Hepatocyte (in vitro differentiated cells): Measurements from ENCODE around the gene EXOSC9. TPM values are rescaled to one million over a fixed set of nuclear protein-coding genes. Genes with fewer than 3 reads are reported as not detected.

Source experiments
- DNase-seq: peaks from one replicate; pipeline ENCODE4 v3.0.0-alpha.2; 2016; ENCODE audit warnings: low spot score
- H2AFZ ChIP-seq: fragments of 200-600 bp; sonication (generic); 2 replicates; pipeline ENCODE4 v1.6.0; 2016; ENCODE audit warnings: antibody characterized with exemption, mild to moderate bottlenecking
- H3K27ac ChIP-seq: fragments of 200-600 bp; sonication (generic); 2 replicates; pipeline ENCODE4 v1.5.1; 2016; ENCODE audit warnings: mild to moderate bottlenecking
- H3K27me3 ChIP-seq: fragments of 200-600 bp; sonication (generic); 2 replicates; pipeline ENCODE4 v1.6.1; 2016
- H3K36me3 ChIP-seq: fragments of 200-600 bp; sonication (generic); replicated peaks from 2 replicates; pipeline ENCODE4 v1.5.1; 2016; ENCODE audit warnings: low read depth; ENCODE audit not compliant: insufficient read depth
- H3K4me1 ChIP-seq: fragments of 200-600 bp; sonication (generic); 2 replicates; pipeline ENCODE4 v1.5.1; 2016; ENCODE audit warnings: mild to moderate bottlenecking, moderate library complexity; ENCODE audit not compliant: insufficient read depth
- H3K4me2 ChIP-seq: fragments of 200-600 bp; sonication (generic); 2 replicates; pipeline ENCODE4 v1.6.0; 2016
- H3K4me3 ChIP-seq: fragments of 200-600 bp; sonication (generic); 2 replicates; pipeline ENCODE4 v1.5.1; 2016; ENCODE audit warnings: mild to moderate bottlenecking
- H3K79me2 ChIP-seq: fragments of 200-600 bp; sonication (generic); 2 replicates; pipeline ENCODE4 v1.6.0; 2017; ENCODE audit warnings: mild to moderate bottlenecking
- H3K9me2 ChIP-seq: fragments of 200-600 bp; sonication (generic); replicated peaks from 2 replicates; pipeline ENCODE4 v1.6.0; 2017; ENCODE audit warnings: mild to moderate bottlenecking; ENCODE audit not compliant: insufficient read depth
- H3K9me3 ChIP-seq: fragments of 200-600 bp; sonication (generic); 2 replicates; pipeline ENCODE4 v1.5.1; 2016; ENCODE audit warnings: low read depth, mild to moderate bottlenecking
- H4K20me1 ChIP-seq: fragments of 200-600 bp; sonication (generic); 2 replicates; pipeline ENCODE4 v1.6.0; 2016; ENCODE audit warnings: mild to moderate bottlenecking; ENCODE audit not compliant: insufficient read depth, poor library complexity, severe bottlenecking
- EZH2 ChIP-seq: fragments of 200-600 bp; sonication (generic); IDR thresholded peaks from 2 replicates; pipeline ENCODE4 v1.6.1; 2016; ENCODE audit warnings: antibody characterized with exemption, mild to moderate bottlenecking, borderline replicate concordance
- EZH2phosphoT487 ChIP-seq: fragments of 200-600 bp; sonication (generic); IDR thresholded peaks from one replicate; pipeline ENCODE4 v1.6.1; 2018; ENCODE audit warnings: antibody characterized with exemption, mild to moderate bottlenecking, low read depth, moderate library complexity; ENCODE audit not compliant: unreplicated experiment, severe bottlenecking
- WGBS: methylation state at CpG from one replicate; pipeline ENCODE4 v1.1.6; 2016; ENCODE audit warnings: low lambda C conversion rate; ENCODE audit errors: missing lambda C conversion rate; 5-methylcytosine and 5-hydroxymethylcytosine counted together
- polyA plus RNA-seq: library from polyadenylated mRNA; unstranded; fragments of >200 nt; fragmentation: Nextera tagmentation; extraction: Ambion mirVana; gene quantifications from 2 replicates; pipeline ENCODE4 v1.2.1, GENCODE V29; 2016
- total RNA-seq: library from RNA; depleted of rRNA; stranded (reverse); fragments of >200 nt; gene quantifications from 2 replicates; pipeline ENCODE4 v1.2.3, GENCODE V29; 2014
- TF ChIP-seq, protein P1 (sequence below): fragments of 200-600 bp; sonication (generic); IDR thresholded peaks from 2 replicates; pipeline ENCODE4 v1.5.1; 2016; ENCODE audit warnings: antibody characterized with exemption, mild to moderate bottlenecking; ENCODE audit not compliant: poor library complexity

EXOSC9 gene
- total and polyA plus RNA-seq, 2 experiments from 2014 or later = 14.4 to 23.1 TPM

GRCh38 chr4:121764303-121764701, 36.8 kb upstream of the EXOSC9 start:
- Histone ChIP-seq H3K36me3 (no peaks in the 10 kb centered on the region), H2AFZ (peak overlapping the region; percentile 56), H3K9me2 (no peaks in the 10 kb centered on the region), H3K27ac (no peak overlapping the region), H3K4me3 (peak overlapping the region; percentile 39), H3K4me2 (peak overlapping the region; percentile 99), H4K20me1 (no peaks in the 10 kb centered on the region), H3K9me3 (no peaks in the 10 kb centered on the region), H3K79me2 (no peaks in the 10 kb centered on the region), H3K4me1 (no peaks in the 10 kb centered on the region), H3K27me3 (peaks cover 100% of the 10 kb centered on the region)
- WGBS = 37% methylated on average over 14 of the region's 14 CpGs
- TF ChIP-seq EZH2phosphoT487 (no peak), EZH2 (peak; percentile 52)
- no peak for DNase-seq

GRCh38 chr4:121764702-121765367, 36.3 kb upstream of the EXOSC9 start, which contains the start of gene SMIM43:
SMIM43 (minus strand) TSS chr4:121765164; CDS start chr4:121765105, 59 bp downstream.
- H3K27me3 ChIP-seq = peaks cover 98% of the 10 kb centered on the region
- peak within 1 kb of the TSS; percentile 39 for H3K4me3 ChIP-seq
- H3K9me2 ChIP-seq = no peaks in the 10 kb centered on the region
- peak within 1 kb of the TSS; percentile 99 for H3K4me2 ChIP-seq
- no peaks in the 10 kb centered on the region for H3K79me2 ChIP-seq
- under 1% methylated on average over 74 of the region's 75 CpGs for WGBS
- H3K27ac ChIP-seq = no peak within 1 kb of the TSS
- H3K4me1 ChIP-seq = no peaks in the 10 kb centered on the region
- peak; percentile 32 for DNase-seq
- H3K36me3 ChIP-seq = no peaks in the 10 kb centered on the region
- peak within 1 kb of the TSS; percentile 56 for H2AFZ ChIP-seq
- no peaks in the 10 kb centered on the region for H3K9me3 ChIP-seq
- no peaks in the 10 kb centered on the region for H4K20me1 ChIP-seq
- TF ChIP-seq EZH2 = peak; percentile 29
- TF ChIP-seq, protein P1, sequence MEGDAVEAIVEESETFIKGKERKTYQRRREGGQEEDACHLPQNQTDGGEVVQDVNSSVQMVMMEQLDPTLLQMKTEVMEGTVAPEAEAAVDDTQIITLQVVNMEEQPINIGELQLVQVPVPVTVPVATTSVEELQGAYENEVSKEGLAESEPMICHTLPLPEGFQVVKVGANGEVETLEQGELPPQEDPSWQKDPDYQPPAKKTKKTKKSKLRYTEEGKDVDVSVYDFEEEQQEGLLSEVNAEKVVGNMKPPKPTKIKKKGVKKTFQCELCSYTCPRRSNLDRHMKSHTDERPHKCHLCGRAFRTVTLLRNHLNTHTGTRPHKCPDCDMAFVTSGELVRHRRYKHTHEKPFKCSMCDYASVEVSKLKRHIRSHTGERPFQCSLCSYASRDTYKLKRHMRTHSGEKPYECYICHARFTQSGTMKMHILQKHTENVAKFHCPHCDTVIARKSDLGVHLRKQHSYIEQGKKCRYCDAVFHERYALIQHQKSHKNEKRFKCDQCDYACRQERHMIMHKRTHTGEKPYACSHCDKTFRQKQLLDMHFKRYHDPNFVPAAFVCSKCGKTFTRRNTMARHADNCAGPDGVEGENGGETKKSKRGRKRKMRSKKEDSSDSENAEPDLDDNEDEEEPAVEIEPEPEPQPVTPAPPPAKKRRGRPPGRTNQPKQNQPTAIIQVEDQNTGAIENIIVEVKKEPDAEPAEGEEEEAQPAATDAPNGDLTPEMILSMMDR = no peak
- TF ChIP-seq EZH2phosphoT487 = no peak

GRCh38 chr4:121765368-121765705, 35.8 kb upstream of the EXOSC9 start:
- no peaks in the 10 kb centered on the region for H3K4me1 ChIP-seq
- peak overlapping the region; percentile 56 for H2AFZ ChIP-seq
- peaks cover 98% of the 10 kb centered on the region for H3K27me3 ChIP-seq
- H3K9me2 ChIP-seq = no peaks in the 10 kb centered on the region
- DNase-seq = no peak
- peak overlapping the region; percentile 39 for H3K4me3 ChIP-seq
- H4K20me1 ChIP-seq = no peaks in the 10 kb centered on the region
- peak overlapping the region; percentile 99 for H3K4me2 ChIP-seq
- TF ChIP-seq EZH2phosphoT487 (no peak), EZH2 (peak; percentile 30)
- TF ChIP-seq, protein P1 = no peak
- H3K36me3 ChIP-seq = no peaks in the 10 kb centered on the region
- H3K79me2 ChIP-seq = no peaks in the 10 kb centered on the region
- H3K9me3 ChIP-seq = no peaks in the 10 kb centered on the region
- no peak overlapping the region for H3K27ac ChIP-seq
- 10% methylated on average over 16 of the region's 16 CpGs for WGBS

DNA sequence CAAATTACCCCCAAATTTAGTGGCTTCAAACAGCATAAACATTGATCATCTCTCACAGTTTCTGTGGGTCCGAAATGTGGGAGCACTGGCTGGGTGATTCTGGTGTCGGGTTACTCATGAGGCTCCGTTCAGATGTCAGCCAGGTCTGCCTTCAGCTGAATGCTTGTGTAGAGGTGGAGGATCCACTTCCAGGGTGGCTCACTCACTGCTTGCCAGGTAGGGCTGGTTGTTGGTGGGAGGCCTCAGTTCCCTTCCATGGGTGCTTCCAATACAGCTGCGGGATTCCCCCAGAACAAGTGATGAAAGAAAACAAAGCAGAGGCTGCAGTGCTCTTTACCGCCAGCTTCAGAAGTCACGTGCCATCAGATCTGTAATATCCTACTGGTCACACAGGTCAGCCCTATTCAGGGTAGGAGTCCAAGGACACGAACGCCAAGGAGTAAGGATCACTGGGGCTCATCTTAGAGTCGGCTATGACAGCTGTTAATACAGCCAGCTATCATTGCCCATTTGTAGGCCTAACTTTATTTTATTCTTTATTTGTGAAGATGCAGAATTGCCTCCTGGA, 35.1 kb upstream of the EXOSC9 start:
- Histone ChIP-seq H3K9me2 (no peaks in the 10 kb centered on the region), H3K9me3 (no peaks in the 10 kb centered on the region), H3K79me2 (no peaks in the 10 kb centered on the region), H3K4me3 (no peak overlapping the region), H3K4me1 (no peaks in the 10 kb centered on the region), H3K36me3 (no peaks in the 10 kb centered on the region), H2AFZ (no peak overlapping the region), H3K27me3 (peaks cover 96% of the 10 kb centered on the region), H3K27ac (no peak overlapping the region), H3K4me2 (peak overlapping the region; percentile 99), H4K20me1 (no peaks in the 10 kb centered on the region)
- WGBS = 72% methylated on average over 9 of the region's 9 CpGs
- DNase-seq = no peak
- TF ChIP-seq EZH2 = no peak
- TF ChIP-seq, protein P1 = no peak
- TF ChIP-seq EZH2phosphoT487 = no peak
